ENCODE results near the gene SLC27A2.

SLC27A2 gene

DNA sequence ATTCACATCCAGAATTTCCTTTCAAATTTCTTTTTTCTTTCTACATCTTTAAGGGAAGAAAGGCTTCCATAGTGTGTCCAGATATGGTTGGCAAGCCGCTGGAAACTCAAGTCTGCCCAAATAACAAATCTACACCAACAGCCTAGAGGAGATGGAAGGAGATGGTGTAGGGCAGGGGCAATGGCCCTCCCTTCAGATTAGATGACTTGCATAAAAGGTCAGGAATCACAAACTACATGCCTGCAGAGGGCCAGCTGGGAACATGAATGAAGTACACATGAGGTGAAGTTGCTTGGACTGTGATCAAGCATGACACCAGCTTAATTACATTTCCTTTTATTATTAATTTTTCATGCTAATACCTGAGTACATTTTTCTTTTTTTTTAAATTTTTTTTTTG, 10.2 kb downstream of the SLC27A2 start:
- Histone ChIP-seq H3K27ac (no peak overlapping the region), H3K9ac (ENCODE audit: insufficient read length) (no peak overlapping the region), H3K36me3 (ENCODE audit: insufficient read depth, low read length) (no peaks in the 10 kb centered on the region), H3K9me3 (ENCODE audit: low read depth, low read length) (no peaks in the 10 kb centered on the region), H3K4me3 (no peak overlapping the region)
- TF ChIP-seq EZH2 (IDR thresholded peaks at IDR 0.05) (no peak), FOXP2 (optimal IDR thresholded peaks at IDR 0.05; ENCODE audit: control extremely low read depth, extremely low read length, insufficient read depth) (no peak), POLR2AphosphoS5 (IDR thresholded peaks at IDR 0.05; ENCODE audit: borderline replicate concordance, low read depth, low read length) (no peak)
- no peak for DNase-seq (ENCODE audit: low read depth, low spot score)

DNA sequence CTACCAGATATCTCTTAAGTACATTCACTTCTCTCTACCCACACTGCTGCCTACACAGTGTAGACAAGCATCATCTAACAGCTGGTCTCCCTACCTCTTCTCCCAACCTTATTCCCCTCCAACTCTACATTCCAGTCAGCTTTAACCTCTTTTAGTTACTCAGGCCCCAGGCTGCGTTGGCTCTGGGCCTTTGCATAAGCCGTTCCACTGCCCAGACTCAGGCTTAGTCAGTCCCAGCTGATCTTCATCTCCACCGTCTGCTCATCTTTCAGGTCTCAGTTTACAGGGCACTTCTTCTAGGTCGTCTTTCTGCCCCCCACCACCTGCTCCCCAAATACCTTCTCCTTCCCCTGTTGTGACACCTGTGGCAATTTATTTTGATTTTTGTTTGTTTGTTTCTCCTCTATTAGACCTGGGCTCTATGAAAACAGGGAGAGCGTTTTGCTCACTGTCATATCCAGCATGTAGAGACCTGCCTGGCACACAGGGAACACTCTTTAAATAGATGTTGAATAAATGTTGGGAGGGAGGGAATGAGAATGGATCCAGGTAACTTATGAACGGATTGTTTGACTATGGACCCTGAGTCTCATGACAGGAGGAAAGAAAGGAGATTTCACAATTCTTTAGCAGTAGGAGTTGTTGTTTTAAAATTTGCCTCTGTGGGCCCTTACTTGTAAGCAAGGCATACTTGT, 11.1 kb downstream of the SLC27A2 start:
- Histone ChIP-seq H3K9ac (ENCODE audit: insufficient read length) (no peak overlapping the region), H3K27ac (no peak overlapping the region), H3K36me3 (ENCODE audit: insufficient read depth, low read length) (no peaks in the 10 kb centered on the region), H3K4me3 (no peak overlapping the region), H3K9me3 (ENCODE audit: low read depth, low read length) (no peaks in the 10 kb centered on the region)
- TF ChIP-seq POLR2AphosphoS5 (IDR thresholded peaks at IDR 0.05; ENCODE audit: borderline replicate concordance, low read depth, low read length) (no peak), EZH2 (IDR thresholded peaks at IDR 0.05) (no peak), FOXP2 (optimal IDR thresholded peaks at IDR 0.05; ENCODE audit: control extremely low read depth, extremely low read length, insufficient read depth) (no peak)
- no peak for DNase-seq (ENCODE audit: low read depth, low spot score)

DNA sequence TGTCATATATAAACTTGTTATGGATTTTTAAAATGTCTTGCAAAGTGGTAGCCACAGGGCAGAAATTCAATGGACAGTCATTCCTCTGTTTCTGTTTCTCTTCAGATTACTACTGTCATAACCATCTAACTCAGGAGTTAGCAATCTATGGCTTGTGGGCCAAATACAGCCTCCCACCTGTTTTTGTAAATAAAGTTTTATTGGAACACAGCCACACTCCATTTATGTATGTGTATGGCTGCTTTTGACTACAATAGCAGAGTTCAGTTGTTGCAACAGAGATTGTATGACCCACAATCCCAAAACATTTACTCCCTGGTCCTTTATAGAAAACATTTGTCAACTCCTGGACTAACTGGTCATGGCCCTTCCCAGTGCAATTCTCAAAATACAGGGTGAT, 20.0 kb downstream of the SLC27A2 start:
- TF ChIP-seq FOXP2 (optimal IDR thresholded peaks at IDR 0.05; ENCODE audit: control extremely low read depth, extremely low read length, insufficient read depth) (no peak), EZH2 (IDR thresholded peaks at IDR 0.05) (no peak), POLR2AphosphoS5 (IDR thresholded peaks at IDR 0.05; ENCODE audit: borderline replicate concordance, low read depth, low read length) (no peak)
- Histone ChIP-seq H3K9ac (ENCODE audit: insufficient read length) (no peak overlapping the region), H3K36me3 (ENCODE audit: insufficient read depth, low read length) (no peaks in the 10 kb centered on the region), H3K9me3 (ENCODE audit: low read depth, low read length) (no peaks in the 10 kb centered on the region), H3K4me3 (no peak overlapping the region), H3K27ac (no peak overlapping the region)
- no peak for DNase-seq (ENCODE audit: low read depth, low spot score)

DNA sequence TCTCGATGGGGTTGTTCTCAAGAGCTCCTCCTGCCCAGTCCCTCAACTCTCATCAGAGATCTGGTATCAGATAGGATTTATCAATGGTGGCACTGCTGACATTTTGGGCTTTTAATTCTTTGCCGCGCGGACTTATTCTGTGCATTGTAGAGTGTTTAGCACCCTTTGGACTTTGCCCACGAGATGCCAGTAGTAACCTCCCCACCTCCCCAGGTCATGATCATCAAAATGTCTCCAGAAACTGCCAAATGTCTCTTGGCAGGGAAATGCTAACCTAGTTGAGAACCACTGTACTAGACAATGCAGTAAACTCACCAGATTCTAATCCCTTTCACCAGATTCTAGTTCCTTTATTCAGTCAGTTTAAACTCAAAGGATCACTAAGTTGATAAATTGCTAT, 24.0 kb downstream of the SLC27A2 start:
- Histone ChIP-seq H3K9me3 (ENCODE audit: low read depth, low read length) (no peaks in the 10 kb centered on the region), H3K27ac (no peak overlapping the region), H3K4me3 (no peak overlapping the region), H3K36me3 (ENCODE audit: insufficient read depth, low read length) (no peaks in the 10 kb centered on the region), H3K9ac (ENCODE audit: insufficient read length) (no peak overlapping the region)
- no peak for DNase-seq (ENCODE audit: low read depth, low spot score)
- no peak for TF ChIP-seq FOXP2 (optimal IDR thresholded peaks at IDR 0.05; ENCODE audit: control extremely low read depth, extremely low read length, insufficient read depth)
- no peak for TF ChIP-seq EZH2 (IDR thresholded peaks at IDR 0.05)
- TF ChIP-seq POLR2AphosphoS5 (IDR thresholded peaks at IDR 0.05; ENCODE audit: borderline replicate concordance, low read depth, low read length): no peak

DNA sequence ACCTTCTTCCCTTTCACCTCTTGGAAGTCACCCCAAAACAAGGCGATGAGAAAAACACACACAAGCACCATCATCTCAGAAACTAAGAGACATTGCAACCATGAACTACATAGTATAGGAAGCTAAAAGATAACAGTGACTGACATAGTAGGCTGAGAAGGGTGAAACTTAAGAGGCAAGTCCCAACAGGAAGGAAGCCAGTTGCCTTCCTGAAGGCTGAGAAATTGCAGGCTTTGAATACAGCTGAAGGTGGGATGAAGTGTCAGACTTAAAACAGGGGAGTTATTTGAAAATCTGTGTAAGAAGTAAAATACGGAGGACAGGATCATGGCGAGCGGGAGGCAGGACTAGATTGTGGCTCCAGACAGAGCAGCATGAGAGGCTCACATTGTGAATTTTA, 27.8 kb downstream of the SLC27A2 start:
- TF ChIP-seq EZH2 (IDR thresholded peaks at IDR 0.05): no peak
- TF ChIP-seq POLR2AphosphoS5 (IDR thresholded peaks at IDR 0.05; ENCODE audit: borderline replicate concordance, low read depth, low read length): no peak
- TF ChIP-seq FOXP2 (optimal IDR thresholded peaks at IDR 0.05; ENCODE audit: control extremely low read depth, extremely low read length, insufficient read depth): no peak
- Histone ChIP-seq H3K36me3 (ENCODE audit: insufficient read depth, low read length) (no peaks in the 10 kb centered on the region), H3K27ac (no peak overlapping the region), H3K4me3 (no peak overlapping the region), H3K9ac (ENCODE audit: insufficient read length) (no peak overlapping the region), H3K9me3 (ENCODE audit: low read depth, low read length) (no peaks in the 10 kb centered on the region)
- no peak for DNase-seq (ENCODE audit: low read depth, low spot score)

DNA sequence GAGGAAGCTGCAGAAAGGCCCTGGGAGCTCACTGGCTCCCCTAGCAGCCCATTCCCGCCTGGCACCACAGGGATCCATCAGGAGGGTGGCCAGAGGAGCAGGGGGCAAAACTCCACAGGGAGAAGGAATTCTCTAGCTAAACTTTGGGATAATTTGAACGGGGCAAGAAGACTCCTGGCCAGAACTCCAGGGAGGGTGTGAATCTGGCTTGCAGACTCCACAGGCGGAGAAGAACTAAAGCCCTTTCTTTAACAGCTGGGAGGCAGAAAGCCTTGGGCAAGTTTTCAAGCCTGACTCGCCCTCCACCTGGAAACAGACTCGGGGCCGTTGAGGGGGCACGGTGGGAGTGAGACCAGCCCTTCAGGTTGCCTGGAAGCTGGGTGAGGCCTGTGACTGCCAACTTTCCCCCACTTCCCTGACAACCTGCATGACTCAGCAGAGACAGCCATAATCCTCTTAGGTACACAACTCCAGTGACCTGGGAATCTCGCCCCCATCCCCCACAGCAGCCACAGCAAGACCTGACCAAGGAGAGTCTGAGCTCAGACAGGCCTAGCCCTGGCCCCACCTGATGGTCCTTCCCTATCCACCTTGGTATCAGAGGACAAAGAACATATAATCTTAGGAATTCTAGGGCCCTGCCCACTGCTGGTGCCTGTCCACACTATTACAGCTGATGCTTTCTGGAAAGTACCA, 28.6 kb downstream of the SLC27A2 start:
- Histone ChIP-seq H3K9me3 (ENCODE audit: low read depth, low read length) (no peaks in the 10 kb centered on the region), H3K4me3 (no peak overlapping the region), H3K9ac (ENCODE audit: insufficient read length) (no peak overlapping the region), H3K27ac (no peak overlapping the region), H3K36me3 (ENCODE audit: insufficient read depth, low read length) (no peaks in the 10 kb centered on the region)
- no peak for TF ChIP-seq POLR2AphosphoS5 (IDR thresholded peaks at IDR 0.05; ENCODE audit: borderline replicate concordance, low read depth, low read length)
- TF ChIP-seq FOXP2 (optimal IDR thresholded peaks at IDR 0.05; ENCODE audit: control extremely low read depth, extremely low read length, insufficient read depth): no peak
- no peak for TF ChIP-seq EZH2 (IDR thresholded peaks at IDR 0.05)
- no peak for DNase-seq (ENCODE audit: low read depth, low spot score)

DNA sequence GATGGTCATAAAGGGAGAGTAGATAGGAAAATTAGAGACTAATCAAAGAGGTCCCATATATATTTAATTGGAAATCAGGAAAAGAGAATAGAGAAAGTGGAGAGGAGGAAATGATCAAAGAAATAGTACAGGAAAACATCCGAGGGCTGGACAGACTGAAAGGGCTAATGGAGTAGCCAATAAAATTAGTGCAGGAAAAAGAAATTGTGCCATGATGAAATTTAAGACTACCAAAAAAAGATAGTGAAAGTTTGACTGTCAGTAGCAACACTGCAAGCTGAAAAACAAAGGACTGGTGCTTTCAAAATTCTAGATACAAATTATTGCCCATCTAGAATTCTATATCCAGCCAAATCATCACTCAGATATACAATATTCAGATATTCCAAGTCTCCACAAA, 36.3 kb downstream of the SLC27A2 start:
- no peak for DNase-seq (ENCODE audit: low read depth, low spot score)
- Histone ChIP-seq H3K9me3 (ENCODE audit: low read depth, low read length) (no peaks in the 10 kb centered on the region), H3K36me3 (ENCODE audit: insufficient read depth, low read length) (no peaks in the 10 kb centered on the region), H3K9ac (ENCODE audit: insufficient read length) (no peak overlapping the region), H3K4me3 (peak overlapping the region; percentile 31; the same call in 1 of the 2 replicates), H3K27ac (peak overlapping the region; percentile 21; the same call in 1 of the 2 replicates)
- TF ChIP-seq EZH2 (IDR thresholded peaks at IDR 0.05) (no peak), FOXP2 (optimal IDR thresholded peaks at IDR 0.05; ENCODE audit: control extremely low read depth, extremely low read length, insufficient read depth) (no peak), POLR2AphosphoS5 (IDR thresholded peaks at IDR 0.05; ENCODE audit: borderline replicate concordance, low read depth, low read length) (no peak)

DNA sequence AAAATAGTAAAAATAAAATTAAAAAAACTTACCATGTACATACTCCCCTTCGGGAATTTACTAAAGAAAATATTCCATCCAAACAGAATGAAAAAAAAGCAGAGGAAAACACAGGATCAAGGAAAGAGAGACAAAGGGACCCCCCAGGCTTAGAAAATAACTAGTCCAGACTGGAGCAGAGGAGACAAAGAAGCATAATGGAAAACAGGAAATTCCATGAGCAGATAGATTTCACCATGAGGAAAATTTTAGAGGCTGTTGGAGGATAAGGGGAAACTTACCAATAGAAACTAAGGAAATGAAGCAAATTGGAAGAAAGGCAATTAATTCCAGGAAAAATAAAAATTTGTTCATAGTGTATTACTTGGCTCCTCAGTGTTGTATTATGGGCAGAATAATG, 36.7 kb downstream of the SLC27A2 start:
- Histone ChIP-seq H3K9me3 (ENCODE audit: low read depth, low read length) (no peaks in the 10 kb centered on the region), H3K9ac (ENCODE audit: insufficient read length) (no peak overlapping the region), H3K36me3 (ENCODE audit: insufficient read depth, low read length) (no peaks in the 10 kb centered on the region), H3K27ac (peak overlapping the region; percentile 21; the same call in 1 of the 2 replicates), H3K4me3 (peak overlapping the region; percentile 31; the same call in 1 of the 2 replicates)
- TF ChIP-seq EZH2 (IDR thresholded peaks at IDR 0.05) (no peak), POLR2AphosphoS5 (IDR thresholded peaks at IDR 0.05; ENCODE audit: borderline replicate concordance, low read depth, low read length) (no peak), FOXP2 (optimal IDR thresholded peaks at IDR 0.05; ENCODE audit: control extremely low read depth, extremely low read length, insufficient read depth) (no peak)
- peak; percentile 8 for DNase-seq (ENCODE audit: low read depth, low spot score)
